Peyer's patch (tissue), 4 donors: ENCODE data around the gene CDK5.

Source experiments
- CTCF ChIP-seq, 6 experiments: fragments of 450-650 bp in 4 of 6; fragments of 200-600 bp in 2 of 6; sonication (generic) in 1 of 6; IDR thresholded peaks; one replicate each; pipeline ENCODE4 v1.5.1; 2017 to 2019; ENCODE audit warnings: antibody characterized with exemption in 6 of 6, mild to moderate bottlenecking in 3 of 6, moderate library complexity in 1 of 6
- POLR2A ChIP-seq, 2 donors: fragments of 450-650 bp; IDR thresholded peaks; one replicate each; pipeline ENCODE4 v1.5.1; 2017; ENCODE audit warnings: antibody characterized with exemption in 2 of 2, mild to moderate bottlenecking in 2 of 2, moderate library complexity in 2 of 2

- TF ChIP-seq CTCF (IDR thresholded peaks at IDR 0.05) (no peak), POLR2A (IDR thresholded peaks at IDR 0.05) (no peak)
Observed at GRCh38 chr7:151046603-151047573, 10.8 kb downstream of the CDK5 start.
